GM21529 (cell line): ENCODE data around the gene CRYBG1.
"Not testable (repeated sequence)": the region's sequence is repeated elsewhere in the genome, so short reads cannot be mapped to it uniquely, and the experiment has no call there.

Source experiments
- ATAC-seq: cut with Tn5 transposase; IDR thresholded peaks from one replicate; pipeline ENCODE4 v1.9.1; 2021; ENCODE audit not compliant: unreplicated experiment

The CRYBG1 gene

GRCh38 chr6:106373502-106374239, 13.2 kb downstream of the CRYBG1 start:
- ATAC-seq, result no peak

GRCh38 chr6:106377061-106377540, 16.6 kb downstream of the CRYBG1 start:
- peak; percentile 58 for ATAC-seq

- ATAC-seq, result no peak
Observed at GRCh38 chr6:106379951-106380350, 19.4 kb downstream of the CRYBG1 start.

- ATAC-seq, result no peak
Observed at GRCh38 chr6:106380407-106380806, 19.9 kb downstream of the CRYBG1 start.

- ATAC-seq, result no peak
Observed at GRCh38 chr6:106381223-106381622, 20.7 kb downstream of the CRYBG1 start.

- ATAC-seq, result no peak
Observed at GRCh38 chr6:106381881-106382280, 21.4 kb downstream of the CRYBG1 start.

- no peak for ATAC-seq
Observed at GRCh38 chr6:106383573-106383972, 23.1 kb downstream of the CRYBG1 start.

GRCh38 chr6:106385530-106385929, 25.0 kb downstream of the CRYBG1 start:
- no peak for ATAC-seq

- no peak for ATAC-seq
Observed at GRCh38 chr6:106387875-106388274, 27.4 kb downstream of the CRYBG1 start.

GRCh38 chr6:106390088-106390487, 29.6 kb downstream of the CRYBG1 start:
- no peak for ATAC-seq

- no peak for ATAC-seq
Observed at GRCh38 chr6:106396426-106397220, 36.1 kb downstream of the CRYBG1 start.

GRCh38 chr6:106397431-106397830, 36.9 kb downstream of the CRYBG1 start:
- ATAC-seq, result no peak

GRCh38 chr6:106398621-106399020, 38.1 kb downstream of the CRYBG1 start:
- no peak for ATAC-seq

GRCh38 chr6:106405044-106405443, 44.5 kb downstream of the CRYBG1 start:
- ATAC-seq, result not testable (repeated sequence)

- ATAC-seq, result no peak
Observed at GRCh38 chr6:106411056-106411455, 50.5 kb downstream of the CRYBG1 start.

- ATAC-seq, result no peak
Observed at GRCh38 chr6:106411643-106412200, 51.2 kb downstream of the CRYBG1 start.

- ATAC-seq, result no peak
Observed at GRCh38 chr6:106413016-106413415, 52.5 kb downstream of the CRYBG1 start.

- ATAC-seq, result no peak
Observed at GRCh38 chr6:106413722-106414121, 53.2 kb downstream of the CRYBG1 start.

- ATAC-seq, result no peak
Observed at GRCh38 chr6:106415921-106416320, 55.4 kb downstream of the CRYBG1 start.

GRCh38 chr6:106417572-106418147, 57.1 kb downstream of the CRYBG1 start:
- ATAC-seq, result no peak

GRCh38 chr6:106419900-106420613, 59.5 kb downstream of the CRYBG1 start:
- ATAC-seq, result no peak
